ENCODE data around the gene PEX16.

PEX16 gene

GRCh38 chr11:45896422-45896984 lies 21.2 kb downstream of the PEX16 start:
- no peak for TF ChIP-seq CTCF (IDR thresholded peaks at IDR 0.05)
- DNase-seq (ENCODE audit: low spot score): no peak
- H3K27ac ChIP-seq: no peak overlapping the region
- H3K4me3 ChIP-seq: no peak overlapping the region

- no peak for DNase-seq (ENCODE audit: low spot score)
- Histone ChIP-seq H3K27ac (no peak overlapping the region), H3K4me3 (no peak overlapping the region)
- TF ChIP-seq CTCF (IDR thresholded peaks at IDR 0.05): no peak
Measured at GRCh38 chr11:45895553-45896259, 22.0 kb downstream of the PEX16 start.

- TF ChIP-seq CTCF (IDR thresholded peaks at IDR 0.05): no peak
- Histone ChIP-seq H3K27ac (no peak overlapping the region), H3K4me3 (no peak overlapping the region)
- no peak for DNase-seq (ENCODE audit: low spot score)
Measured at GRCh38 chr11:45894555-45895247, 23.0 kb downstream of the PEX16 start.

- no peak for DNase-seq (ENCODE audit: low spot score)
- H3K27ac ChIP-seq: no peak overlapping the region
- TF ChIP-seq CTCF (IDR thresholded peaks at IDR 0.05): no peak
- no peak overlapping the region for H3K4me3 ChIP-seq
Measured at GRCh38 chr11:45892856-45893255, 24.8 kb downstream of the PEX16 start.

GRCh38 chr11:45890886-45891550 lies 26.7 kb downstream of the PEX16 start:
- no peak overlapping the region for H3K27ac ChIP-seq
- TF ChIP-seq CTCF (IDR thresholded peaks at IDR 0.05): no peak
- DNase-seq (ENCODE audit: low spot score): no peak
- no peak overlapping the region for H3K4me3 ChIP-seq

GRCh38 chr11:45889966-45890365 lies 27.7 kb downstream of the PEX16 start:
- DNase-seq (ENCODE audit: low spot score): no peak
- no peak for TF ChIP-seq CTCF (IDR thresholded peaks at IDR 0.05)
- H3K27ac ChIP-seq: no peak overlapping the region
- no peak overlapping the region for H3K4me3 ChIP-seq

All from coronary artery (tissue), 2 donors.